Neural cell (in vitro differentiated cells): ENCODE data around the gene HYCC1. TPM values are rescaled to one million over a fixed set of nuclear protein-coding genes. Genes with fewer than 3 reads are reported as not detected.

Experiments used
- H2AFZ ChIP-seq: fragments of 200-600, 300-800 bp; sonication (generic), shearing (Covaris generic); 2 replicates; pipeline ENCODE4 v1.6.0; 2014; ENCODE audit warnings: low read depth, mild to moderate bottlenecking, antibody characterized with exemption, low read length, moderate library complexity
- H3F3A ChIP-seq: fragments of 200-600 bp; shearing (Covaris generic); 2 replicates; pipeline ENCODE4 v1.6.1; 2016; ENCODE audit warnings: mild to moderate bottlenecking, moderate library complexity, mixed read lengths, antibody characterized with exemption, low read length; ENCODE audit not compliant: insufficient read depth, poor library complexity, severe bottlenecking
- H3K27ac ChIP-seq: fragments of 200-600, 300-800 bp; sonication (generic), shearing (Covaris generic); 2 replicates; pipeline ENCODE4 v1.5.1; 2014; ENCODE audit warnings: mild to moderate bottlenecking, low read length, moderate library complexity
- H3K27me3 ChIP-seq: fragments of 300-800, 200-600 bp; sonication (generic), shearing (Covaris generic); 2 replicates; pipeline ENCODE4 v1.6.0; 2014; ENCODE audit warnings: mild to moderate bottlenecking, low read depth, low read length, moderate library complexity; ENCODE audit not compliant: insufficient read depth
- H3K36me3 ChIP-seq: fragments of 300-800, 200-600 bp; sonication (generic), shearing (Covaris generic); 2 replicates; pipeline ENCODE4 v1.5.1; 2014; ENCODE audit warnings: mild to moderate bottlenecking, antibody characterized with exemption, low read length, moderate library complexity; ENCODE audit not compliant: insufficient read depth
- H3K4me2 ChIP-seq: fragments of 300-800, 200-600 bp; sonication (generic), shearing (Covaris generic); 2 replicates; pipeline ENCODE4 v1.6.0; 2014; ENCODE audit warnings: mild to moderate bottlenecking, low read length
- H3K4me3 ChIP-seq: fragments of 300-800, 200-600 bp; sonication (generic), shearing (Covaris generic); 2 replicates; pipeline ENCODE4 v1.5.1; 2014; ENCODE audit warnings: mild to moderate bottlenecking, low read length, moderate library complexity
- H3K79me2 ChIP-seq: fragments of 200-600 bp; shearing (Covaris generic); replicated peaks from 2 replicates; pipeline ENCODE4 v1.6.0; 2014; ENCODE audit warnings: mild to moderate bottlenecking, low read length, moderate library complexity; ENCODE audit not compliant: insufficient read depth
- H3K9ac ChIP-seq: fragments of 300-800, 200-600 bp; sonication (generic), shearing (Covaris generic); 2 replicates; pipeline ENCODE4 v1.6.1; 2016; ENCODE audit warnings: mild to moderate bottlenecking, low read length, mixed read lengths
- H3K9me2 ChIP-seq: fragments of 200-600 bp; shearing (Covaris generic); 2 replicates; pipeline ENCODE4 v1.6.1; 2016; ENCODE audit warnings: mild to moderate bottlenecking, low read length, mixed read lengths; ENCODE audit not compliant: insufficient read depth
- H3K9me3 ChIP-seq: fragments of 200-600, 300-800 bp; sonication (generic), shearing (Covaris generic); 2 replicates; pipeline ENCODE4 v1.6.1; 2016; ENCODE audit warnings: mild to moderate bottlenecking, mixed run types, low read length, moderate library complexity, mixed read lengths
- H4K20me1 ChIP-seq: fragments of 200-600 bp; shearing (Covaris generic); 2 replicates; pipeline ENCODE4 v1.6.1; 2016; ENCODE audit warnings: mild to moderate bottlenecking, mixed run types; ENCODE audit not compliant: insufficient read depth
- CTCF ChIP-seq: fragments of 450-650 bp; IDR thresholded peaks from 2 replicates; pipeline ENCODE4 v1.5.1; 2014; ENCODE audit warnings: antibody characterized with exemption, mild to moderate bottlenecking, moderate library complexity; ENCODE audit not compliant: poor library complexity, severe bottlenecking
- EP300 ChIP-seq: fragments of 450-650 bp; conservative IDR thresholded peaks from 2 replicates; pipeline ENCODE4 v1.6.1; 2014; ENCODE audit warnings: antibody characterized with exemption, mild to moderate bottlenecking, moderate library complexity; ENCODE audit not compliant: poor library complexity, severe bottlenecking
- EZH2 ChIP-seq: fragments of 200-600, 300-800 bp; shearing (Covaris generic), sonication (generic); IDR thresholded peaks from 2 replicates; pipeline ENCODE4 v1.6.1; 2014; ENCODE audit warnings: antibody characterized with exemption, low read length, borderline replicate concordance, mild to moderate bottlenecking; ENCODE audit not compliant: insufficient read depth, poor library complexity, severe bottlenecking
- MXI1 ChIP-seq: fragments of 450-650 bp; conservative IDR thresholded peaks from 2 replicates; pipeline ENCODE4 v1.6.1; 2014; ENCODE audit warnings: antibody characterized with exemption, mild to moderate bottlenecking; ENCODE audit not compliant: poor library complexity, severe bottlenecking
- POLR2AphosphoS5 ChIP-seq: IDR thresholded peaks from 2 replicates; pipeline ENCODE4 v1.6.1; 2012
- RAD21 ChIP-seq: fragments of 450-650 bp; conservative IDR thresholded peaks from 2 replicates; pipeline ENCODE4 v1.6.1; 2014; ENCODE audit warnings: antibody characterized with exemption, mild to moderate bottlenecking, moderate library complexity
- REST ChIP-seq: IDR thresholded peaks from 2 replicates; pipeline ENCODE4 v1.6.1; 2012; ENCODE audit warnings: borderline replicate concordance
- SMC3 ChIP-seq: fragments of 450-650 bp; conservative IDR thresholded peaks from 2 replicates; pipeline ENCODE4 v1.6.1; 2014; ENCODE audit warnings: antibody characterized with exemption, mild to moderate bottlenecking, moderate library complexity; ENCODE audit not compliant: poor library complexity
- TAF1 ChIP-seq: IDR thresholded peaks from 2 replicates; pipeline ENCODE4 v1.6.1; 2012; ENCODE audit warnings: low read depth
- polyA plus RNA-seq: library from polyadenylated mRNA; depleted of rRNA; stranded (reverse); fragments of >200 nt; gene quantifications from 2 replicates; pipeline ENCODE4 v1.2.3, GENCODE V29; 2014

HYCC1 gene
- polyA plus RNA-seq, 1 donor from 2014 or later, result 12.3 TPM

- TF ChIP-seq EZH2 (no peak), REST (no peak), TAF1 (no peak), SMC3 (no peak), POLR2AphosphoS5 (no peak), CTCF (no peak), EP300 (no peak), MXI1 (no peak), RAD21 (no peak)
- H3K9me2 ChIP-seq, result no peaks in the 10 kb centered on the region
- H3K9me3 ChIP-seq, result no peaks in the 10 kb centered on the region
These were observed 15.9 kb downstream of the HYCC1 start for GRCh38 chr7:22997871-22998518.

GRCh38 chr7:22996470-22996869, 17.5 kb downstream of the HYCC1 start:
- H3K27ac ChIP-seq, result no peak overlapping the region
- H3K9ac ChIP-seq, result no peak overlapping the region
- no peaks in the 10 kb centered on the region for H3K9me2 ChIP-seq
- H3K79me2 ChIP-seq, result no peaks in the 10 kb centered on the region
- H3K36me3 ChIP-seq, result no peaks in the 10 kb centered on the region
- H4K20me1 ChIP-seq, result no peaks in the 10 kb centered on the region
- no peak overlapping the region for H2AFZ ChIP-seq
- H3K27me3 ChIP-seq, result no peaks in the 10 kb centered on the region
- H3K9me3 ChIP-seq, result no peaks in the 10 kb centered on the region
- H3K4me3 ChIP-seq, result no peak overlapping the region
- TF ChIP-seq TAF1, result no peak
- no peak for TF ChIP-seq POLR2AphosphoS5
- TF ChIP-seq REST, result no peak
- no peak for TF ChIP-seq EZH2
- no peak for TF ChIP-seq MXI1
- TF ChIP-seq SMC3, result no peak
- no peak for TF ChIP-seq CTCF
- TF ChIP-seq EP300, result no peak
- TF ChIP-seq RAD21, result no peak
- no peaks in the 10 kb centered on the region for H3F3A ChIP-seq
- no peak overlapping the region for H3K4me2 ChIP-seq

More at GRCh38 chr7:22997871-22998518, 15.9 kb downstream of the HYCC1 start:
- no peak overlapping the region for H3K9ac ChIP-seq
- no peak overlapping the region for H2AFZ ChIP-seq
- H3K79me2 ChIP-seq, result no peaks in the 10 kb centered on the region
- H4K20me1 ChIP-seq, result no peaks in the 10 kb centered on the region
- no peak overlapping the region for H3K4me2 ChIP-seq
- no peak overlapping the region for H3K27ac ChIP-seq
- H3F3A ChIP-seq, result no peaks in the 10 kb centered on the region
- no peak overlapping the region for H3K4me3 ChIP-seq
- H3K36me3 ChIP-seq, result no peaks in the 10 kb centered on the region
- no peaks in the 10 kb centered on the region for H3K27me3 ChIP-seq
